Natural killer cell (primary cell): Measurements from ENCODE around the gene NSL1. TPM values are rescaled to one million over a fixed set of nuclear protein-coding genes. Genes with fewer than 3 reads are reported as not detected.

Experiments
- ATAC-seq, 3 donors: fragments of 150-1000 bp in 2 of 3; fragments of 200-7000 bp in 1 of 3; cut with Tn5 transposase; 1 replicate in 1 of 3; 2 replicates in 2 of 3; pipeline ENCODE4 v1.10.0; 2021; ENCODE audit warnings: mild to moderate bottlenecking in 2 of 3, moderate library complexity in 2 of 3
- DNase-seq, 2 donors: peaks; one replicate each; pipeline versions ENCODE4 v3.0.0 to v3.0.0-alpha.2; 2013 to 2021; ENCODE audit warnings: mixed read lengths in 1 of 2
- H3K27ac ChIP-seq: one replicate; pipeline ENCODE4 v1.5.1; 2013; ENCODE audit warnings: mild to moderate bottlenecking, low read length
- H3K27me3 ChIP-seq: one replicate; pipeline ENCODE4 v1.6.1; 2013; ENCODE audit warnings: low read length; ENCODE audit not compliant: control insufficient read depth, insufficient read depth
- H3K36me3 ChIP-seq: one replicate; pipeline ENCODE4 v1.6.1; 2013; ENCODE audit warnings: low read length; ENCODE audit not compliant: control insufficient read depth, insufficient read depth
- H3K4me1 ChIP-seq: one replicate; pipeline ENCODE4 v1.6.1; 2013; ENCODE audit warnings: low read length; ENCODE audit not compliant: control insufficient read depth, insufficient read depth
- H3K4me3 ChIP-seq: one replicate; pipeline ENCODE4 v1.5.1; 2013; ENCODE audit warnings: low read length
- H3K9me3 ChIP-seq: one replicate; pipeline ENCODE4 v1.6.1; 2013; ENCODE audit warnings: low read length; ENCODE audit not compliant: control insufficient read depth, insufficient read depth
- H3K27ac Mint-ChIP-seq, 2 donors: one replicate each; pipeline ENCODE4 v1.8.0; 2022; ENCODE audit warnings: mild to moderate bottlenecking in 2 of 2, mixed read lengths in 2 of 2, moderate library complexity in 1 of 2
- H3K27me3 Mint-ChIP-seq, 2 donors: one replicate each; pipeline ENCODE4 v1.8.0; 2022; ENCODE audit warnings: low read depth in 2 of 2, mixed read lengths in 2 of 2
- H3K36me3 Mint-ChIP-seq: one replicate; pipeline ENCODE4 v1.8.0; 2022; ENCODE audit warnings: mixed read lengths
- H3K4me1 Mint-ChIP-seq, 2 donors: one replicate each; pipeline ENCODE4 v1.8.0; 2022; ENCODE audit warnings: mixed read lengths in 2 of 2
- H3K4me3 Mint-ChIP-seq: one replicate; pipeline ENCODE4 v1.8.0; 2022; ENCODE audit warnings: mild to moderate bottlenecking, moderate library complexity, mixed read lengths
- H3K9me3 Mint-ChIP-seq, 2 donors: one replicate each; pipeline ENCODE4 v1.8.0; 2022; ENCODE audit warnings: mixed read lengths in 2 of 2
- CTCF ChIP-seq: fragments of 200-600 bp; IDR thresholded peaks from one replicate; pipeline ENCODE4 v1.8.0; 2022; ENCODE audit warnings: antibody characterized with exemption
- WGBS: methylation state at CpG from one replicate; pipeline ENCODE4 v1.1.7; 2013; ENCODE audit warnings: missing lambda C conversion rate; ENCODE audit not compliant: insufficient coverage; 5-methylcytosine and 5-hydroxymethylcytosine counted together
- intact Hi-C: fragments of 100-400 bp; cut with micrococcal nuclease; formaldehyde crosslinking; loops from one replicate; pipeline ENCODE4 v1.14.2; 2022
- total RNA-seq, 4 donors: library from RNA; stranded (reverse); fragments of 120-200 nt in 1 of 4; gene quantifications; one replicate each; pipeline versions ENCODE4 v1.2.3 to v1.2.4, GENCODE V29; 2013 to 2022

Gene NSL1
- total RNA-seq, 3 donors from 2014 or later (not counting 1 experiment from before 2014, with no cell fraction given), result 17.0 to 23.8 (median 23.4) TPM

- H3K4me1 ChIP-seq, result peaks cover 17% of the 10 kb centered on the region
- ATAC-seq (no peak), DNase-seq (no peak)
- H3K9me3 ChIP-seq, result no peaks in the 10 kb centered on the region
- intact Hi-C loops, result no loop called here
- H3K36me3 ChIP-seq, result no peaks in the 10 kb centered on the region
- WGBS, result 89% methylated on average over 4 of the region's 4 CpGs
- H3K27ac Mint-ChIP-seq, result no peak overlapping the region
- H3K27me3 ChIP-seq, result no peaks in the 10 kb centered on the region
- no peak overlapping the region for H3K4me3 Mint-ChIP-seq
- peaks cover 26 to 55% of the 10 kb centered on the region in 2 donors for H3K27me3 Mint-ChIP-seq
- TF ChIP-seq CTCF, result no peak
- H3K4me1 Mint-ChIP-seq, result peaks cover 12 to 14% of the 10 kb centered on the region in 2 donors
- H3K4me3 ChIP-seq, result no peak overlapping the region
- no peaks in the 10 kb centered on the region for H3K9me3 Mint-ChIP-seq
- no peak overlapping the region for H3K27ac ChIP-seq
- no peaks in the 10 kb centered on the region for H3K36me3 Mint-ChIP-seq
These were observed 114.4 kb downstream of the NSL1 start for GRCh38 chr1:212677136-212677535.

Other genes starting within 250 kb of the NSL1 start
- 100 to 1,000 TPM in 1 of 3 donors, 10 to 100 TPM in 2; 62.2 to 135 (median 78.5) TPM for gene ATF3, start 183.0 kb downstream of the NSL1 start, total RNA-seq
- gene BATF3, start 91.9 kb downstream of the NSL1 start, total RNA-seq, result 1 to 10 TPM in 2 of 3 donors, under 1 TPM in 1; 0.25 to 3.6 (median 1.2) TPM
- 10 to 100 TPM; 11.6 to 14.6 (median 13.4) TPM for gene TATDN3, start 117 bp upstream of the NSL1 start, total RNA-seq
- under 1 TPM in 1 of 3 donors, not detected in 2; 0.80 TPM for gene SPATA45, start 55.9 kb upstream of the NSL1 start, total RNA-seq
- gene FLVCR1, start 66.5 kb upstream of the NSL1 start, total RNA-seq, result 10 to 100 TPM in 2 of 3 donors, 1 to 10 TPM in 1; 8.1 to 15.0 (median 11.4) TPM
- not detected for gene VASH2, start 158.8 kb upstream of the NSL1 start, total RNA-seq
- 10 to 100 TPM; 68.1 to 75.3 (median 72.1) TPM for gene ANGEL2, start 224.1 kb upstream of the NSL1 start, total RNA-seq